NK-92 treated with Interleukin-12 subunit alpha and Interleukin-12 subunit beta, amount 100 ng/mL, for 24 hours (cell line): ENCODE results near the gene DENND1C.

Experiments used
- DNase-seq: peaks from one replicate; lab custom pipeline; 2025; lab: John Stamatoyannopoulos, UW

The DENND1C gene, protein sequence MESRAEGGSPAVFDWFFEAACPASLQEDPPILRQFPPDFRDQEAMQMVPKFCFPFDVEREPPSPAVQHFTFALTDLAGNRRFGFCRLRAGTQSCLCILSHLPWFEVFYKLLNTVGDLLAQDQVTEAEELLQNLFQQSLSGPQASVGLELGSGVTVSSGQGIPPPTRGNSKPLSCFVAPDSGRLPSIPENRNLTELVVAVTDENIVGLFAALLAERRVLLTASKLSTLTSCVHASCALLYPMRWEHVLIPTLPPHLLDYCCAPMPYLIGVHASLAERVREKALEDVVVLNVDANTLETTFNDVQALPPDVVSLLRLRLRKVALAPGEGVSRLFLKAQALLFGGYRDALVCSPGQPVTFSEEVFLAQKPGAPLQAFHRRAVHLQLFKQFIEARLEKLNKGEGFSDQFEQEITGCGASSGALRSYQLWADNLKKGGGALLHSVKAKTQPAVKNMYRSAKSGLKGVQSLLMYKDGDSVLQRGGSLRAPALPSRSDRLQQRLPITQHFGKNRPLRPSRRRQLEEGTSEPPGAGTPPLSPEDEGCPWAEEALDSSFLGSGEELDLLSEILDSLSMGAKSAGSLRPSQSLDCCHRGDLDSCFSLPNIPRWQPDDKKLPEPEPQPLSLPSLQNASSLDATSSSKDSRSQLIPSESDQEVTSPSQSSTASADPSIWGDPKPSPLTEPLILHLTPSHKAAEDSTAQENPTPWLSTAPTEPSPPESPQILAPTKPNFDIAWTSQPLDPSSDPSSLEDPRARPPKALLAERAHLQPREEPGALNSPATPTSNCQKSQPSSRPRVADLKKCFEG

DNA sequence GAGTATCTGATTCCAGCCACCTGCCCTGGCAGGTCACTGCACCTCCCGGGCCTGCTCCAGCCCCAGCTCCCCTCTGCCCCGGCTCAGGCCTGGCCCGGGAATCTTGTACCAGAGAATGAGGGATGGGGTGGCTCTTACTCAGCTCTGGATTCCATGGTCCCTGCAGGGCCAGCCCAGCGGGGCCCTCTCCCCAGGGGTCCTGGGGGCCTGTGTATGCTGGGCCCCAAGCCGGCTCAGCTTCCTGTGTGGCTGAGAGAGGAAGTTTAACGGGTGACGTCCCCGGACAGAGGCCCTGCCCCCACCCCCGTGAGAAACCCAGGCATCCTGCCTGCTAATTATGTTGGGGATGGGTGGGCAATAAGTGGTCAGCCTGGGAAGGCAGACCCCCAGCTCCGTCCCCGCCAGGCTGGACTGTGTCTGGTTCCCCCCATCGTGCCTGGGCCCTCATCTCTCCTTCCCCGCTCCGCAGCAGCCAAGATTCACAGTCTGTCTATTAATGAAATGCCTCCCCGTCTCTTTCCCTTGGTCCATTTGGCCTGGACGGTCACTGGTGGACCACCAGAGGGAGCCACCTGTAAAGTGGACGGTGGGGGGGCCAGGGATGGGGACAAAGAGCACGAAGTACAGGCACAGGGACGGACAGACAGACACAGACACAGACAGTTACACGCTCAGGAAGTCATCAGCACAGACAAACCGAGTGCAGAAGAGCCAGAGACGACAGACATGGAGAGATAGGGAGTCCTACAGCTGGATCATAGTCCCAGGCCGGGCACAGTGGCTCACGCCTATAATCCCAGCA lies at the start of gene DENND1C:
Gene DENND1C, minus strand, starts transcription at position 247 of the 802 bp plus-strand sequence. Its CDS starts 92 bp downstream, at position 155.
- peak; percentile 60 for DNase-seq

GRCh38 chr19:6530386-6531162 lies 49.0 kb upstream of the DENND1C start, which contains the start of gene TNFSF9:
Gene TNFSF9 (plus strand): TSS chr19:6531026. CDS start chr19:6531037, 11 bp downstream.
- DNase-seq = peak; percentile 27

- no peak for DNase-seq
Measured at GRCh38 chr19:6529937-6530385, 48.4 kb upstream of the DENND1C start.

GRCh38 chr19:6529351-6529750 lies 47.8 kb upstream of the DENND1C start:
- no peak for DNase-seq

- DNase-seq = no peak
Measured at GRCh38 chr19:6528544-6529121, 47.0 kb upstream of the DENND1C start.

DNA sequence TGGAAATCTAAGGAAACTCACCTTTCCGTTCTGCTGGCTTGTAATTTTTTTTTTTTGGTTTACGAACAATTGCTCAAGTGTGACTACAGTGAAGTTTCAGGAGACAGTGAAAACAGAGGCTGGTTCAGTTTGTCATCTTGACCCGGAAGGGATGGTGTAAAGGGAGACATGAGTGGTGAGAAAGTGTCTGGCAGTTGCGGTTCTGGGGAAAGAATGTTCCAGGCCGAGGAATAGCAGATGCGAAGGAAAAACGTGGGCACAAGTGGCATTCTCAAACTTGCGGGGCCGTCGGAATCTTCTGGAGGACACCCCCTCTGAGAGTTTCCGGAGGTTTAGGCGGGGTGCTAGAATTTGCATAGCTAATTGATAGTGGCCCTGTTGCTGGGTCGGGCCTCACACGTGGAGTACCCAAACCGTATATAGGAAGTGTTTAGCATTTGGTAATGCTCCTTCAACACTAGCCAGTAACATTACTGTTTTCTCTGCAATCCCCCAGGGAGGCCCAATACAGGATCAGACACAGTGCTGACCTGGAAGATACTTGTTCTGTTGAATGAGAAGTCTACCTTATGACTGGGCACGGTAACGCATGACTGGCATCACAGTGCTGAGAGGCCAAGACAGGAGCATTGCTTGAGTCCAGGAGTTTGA lies 46.4 kb upstream of the DENND1C start:
- no peak for DNase-seq

GRCh38 chr19:6524311-6524710 lies 42.7 kb upstream of the DENND1C start:
- no peak for DNase-seq

- no peak for DNase-seq
Measured at GRCh38 chr19:6522712-6523111, 41.1 kb upstream of the DENND1C start.

- peak; percentile 23 for DNase-seq
Measured at GRCh38 chr19:6521718-6522646, 40.4 kb upstream of the DENND1C start.

DNA sequence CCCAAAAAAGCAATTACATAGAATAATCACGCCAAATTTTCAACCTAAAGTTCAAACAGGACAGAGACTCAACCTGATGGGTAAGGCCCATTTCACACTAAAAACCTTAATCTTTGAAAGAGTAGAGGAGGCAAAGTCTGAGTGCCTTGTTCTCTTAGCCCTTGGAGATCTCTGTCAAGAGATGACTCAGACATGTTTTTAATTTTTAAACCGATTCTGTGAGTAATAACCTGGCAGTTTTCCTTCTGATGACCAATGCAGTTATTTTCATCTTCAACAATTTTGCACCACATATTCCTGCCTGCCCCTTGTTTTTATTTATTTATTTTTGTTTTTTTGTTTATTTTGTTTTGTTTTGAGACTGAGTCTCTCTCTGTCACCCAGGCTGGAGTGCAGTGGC lies 37.7 kb upstream of the DENND1C start:
- no peak for DNase-seq

DNA sequence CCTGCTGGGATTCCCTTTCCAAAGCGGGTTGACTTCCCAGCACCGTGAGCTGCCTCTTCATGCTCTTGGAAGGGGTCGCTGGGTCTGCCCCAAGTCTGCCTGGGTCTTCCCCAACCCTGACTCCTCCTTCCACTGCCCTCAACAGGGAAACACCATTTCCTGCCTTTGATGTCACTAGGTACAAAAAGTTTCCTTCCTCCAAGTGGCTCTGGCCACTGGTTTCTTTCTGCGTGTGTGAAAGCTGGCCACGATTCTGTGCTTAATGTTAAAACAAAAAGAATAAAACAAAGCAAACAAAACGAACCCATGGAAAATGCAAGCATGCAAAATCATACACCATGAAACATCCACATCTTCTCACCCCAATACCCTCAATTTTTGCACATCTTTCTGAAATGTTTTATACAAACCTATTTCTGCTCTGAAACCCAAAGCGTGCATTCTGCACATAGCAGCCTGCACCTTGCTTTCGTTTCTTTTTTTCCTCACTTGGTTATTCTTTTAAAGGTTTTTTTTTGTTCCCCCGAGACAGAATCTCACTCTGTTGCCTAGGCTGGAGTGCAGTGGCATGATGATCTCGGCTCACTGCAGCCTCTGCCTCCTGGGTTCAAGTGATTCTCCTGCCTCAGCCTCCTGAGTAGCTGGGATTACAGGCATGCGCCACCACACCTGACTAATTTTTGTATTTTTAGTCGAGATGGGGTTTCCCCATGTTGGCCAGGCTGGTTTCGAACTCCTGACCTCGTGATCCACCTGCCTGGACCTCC lies 36.7 kb upstream of the DENND1C start:
- no peak for DNase-seq

DNA sequence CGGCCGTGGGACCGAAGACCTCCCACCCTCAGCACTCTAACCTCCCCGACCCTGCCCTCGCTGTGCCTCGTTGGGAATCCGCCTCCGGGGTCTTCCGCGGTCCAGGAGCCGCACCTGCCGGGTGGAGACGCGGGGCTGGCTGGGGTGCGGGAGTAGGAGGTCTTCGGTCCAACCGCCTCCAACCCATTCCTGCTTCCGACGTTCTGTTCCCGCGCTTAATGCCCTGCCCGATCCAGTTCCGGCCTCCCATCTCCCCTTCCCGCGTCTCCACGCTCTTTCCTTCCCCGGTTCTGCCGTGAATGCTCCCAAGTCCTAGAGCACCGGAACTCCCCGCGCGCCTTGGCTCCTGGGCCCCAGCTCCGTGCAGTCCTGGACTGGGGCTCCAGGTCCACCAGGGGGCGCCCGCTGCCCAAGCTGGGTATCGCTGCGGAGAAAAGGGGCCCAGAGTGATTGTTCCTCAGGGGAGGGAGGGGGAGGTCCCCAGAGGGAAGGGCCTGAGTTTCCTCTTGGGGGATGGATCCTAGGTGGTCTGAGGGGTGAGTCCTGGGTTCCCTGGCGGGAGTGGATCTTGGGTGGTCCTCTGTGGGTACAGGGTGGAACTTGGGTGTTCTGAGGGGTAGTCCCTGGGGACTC lies 35.2 kb upstream of the DENND1C start:
- DNase-seq = peak; percentile 80

DNA sequence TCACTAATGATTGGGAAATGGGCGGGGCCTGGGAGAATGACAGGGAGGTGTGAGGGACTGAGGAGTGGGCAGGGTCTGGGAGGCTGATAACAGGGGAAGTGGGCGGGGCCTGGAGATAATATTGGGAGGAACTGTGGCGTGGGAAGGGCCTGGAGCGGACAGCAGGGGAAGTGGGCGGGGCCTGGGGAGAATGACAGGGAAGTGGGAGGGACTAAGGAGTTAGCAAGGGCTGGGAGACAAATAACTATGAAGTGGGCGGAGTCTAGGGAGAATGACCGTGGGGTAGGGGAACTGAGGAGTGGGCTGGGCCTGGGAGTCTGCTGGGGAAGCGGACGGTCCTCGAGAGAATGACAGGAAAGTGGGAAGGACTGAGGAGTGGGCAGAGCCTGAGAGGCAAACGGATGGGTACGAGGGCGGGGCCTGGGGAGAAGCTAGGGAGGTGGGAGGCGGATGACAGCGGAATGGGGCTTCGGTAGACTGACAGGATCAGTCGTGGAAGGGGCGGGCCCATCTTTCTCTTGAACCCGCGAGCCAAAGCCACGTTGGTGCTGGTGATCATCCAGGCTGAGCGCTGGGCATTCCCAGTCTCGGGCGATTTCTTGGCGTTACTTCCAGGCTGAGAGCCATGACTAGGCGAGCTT lies 34.6 kb upstream of the DENND1C start:
- DNase-seq = peak; percentile 81

GRCh38 chr19:6514926-6515544 lies 33.4 kb upstream of the DENND1C start:
- DNase-seq = no peak

- DNase-seq = no peak
Measured at GRCh38 chr19:6514089-6514488, 32.5 kb upstream of the DENND1C start.

DNA sequence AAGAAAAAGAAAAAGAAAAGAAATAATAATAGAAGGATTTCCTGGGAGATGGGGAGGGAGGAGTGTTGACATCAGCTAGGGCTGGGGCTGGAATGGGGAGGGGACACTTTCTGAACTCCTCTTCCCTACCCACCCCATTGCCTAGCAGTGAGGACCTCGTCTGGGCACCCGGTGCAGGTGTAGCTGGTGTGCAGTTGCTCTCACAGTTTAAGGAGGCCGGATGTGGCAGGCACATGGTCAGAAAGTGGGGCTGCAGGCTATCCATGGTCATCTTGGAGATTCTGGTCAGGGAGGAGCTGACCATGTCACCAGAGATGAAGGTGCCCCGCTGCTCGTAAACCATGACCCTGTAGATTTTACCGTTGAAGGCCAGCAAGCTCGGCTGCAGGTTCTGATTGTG lies 29.0 kb upstream of the DENND1C start:
- DNase-seq = no peak
